OCI-LY1 (cell line): ENCODE results near the gene SLC22A12.

Experiments
- H2AFZ ChIP-seq: fragments of 200-600 bp; sonication (generic), shearing (Covaris generic); 2 replicates; pipeline ENCODE4 v1.6.0; 2014; ENCODE audit warnings: antibody characterized with exemption, mild to moderate bottlenecking, low read length
- H3F3A ChIP-seq: fragments of 200-600 bp; sonication (generic), shearing (Covaris generic); 2 replicates; pipeline ENCODE4 v1.6.0; 2014; ENCODE audit warnings: mild to moderate bottlenecking, antibody characterized with exemption, low read length, moderate library complexity; ENCODE audit not compliant: insufficient read depth
- H3K27ac ChIP-seq: fragments of 200-600 bp; sonication (generic); 2 replicates; pipeline ENCODE4 v1.5.1; 2014; ENCODE audit warnings: low read length, mixed run types, mild to moderate bottlenecking, low read depth; ENCODE audit not compliant: poor library complexity, severe bottlenecking
- H3K27me3 ChIP-seq: fragments of 200-600 bp; sonication (generic); 2 replicates; pipeline ENCODE4 v1.6.0; 2014; ENCODE audit warnings: antibody characterized with exemption, mild to moderate bottlenecking, low read length, moderate library complexity; ENCODE audit not compliant: insufficient read depth
- H3K36me3 ChIP-seq: fragments of 200-600 bp; sonication (generic); 2 replicates; pipeline ENCODE4 v1.6.1; 2014; ENCODE audit warnings: mild to moderate bottlenecking, antibody characterized with exemption, low read length, moderate library complexity, mixed read lengths; ENCODE audit not compliant: insufficient read depth
- H3K4me1 ChIP-seq: fragments of 200-600 bp; sonication (generic); 2 replicates; pipeline ENCODE4 v1.5.1; 2014; ENCODE audit warnings: mild to moderate bottlenecking, low read length, moderate library complexity; ENCODE audit not compliant: insufficient read depth, severe bottlenecking
- H3K4me2 ChIP-seq: fragments of 200-600 bp; sonication (generic), shearing (Covaris generic); 2 replicates; pipeline ENCODE4 v1.6.1; 2014; ENCODE audit warnings: low read length
- H3K4me3 ChIP-seq: fragments of 200-600 bp; sonication (generic); 2 replicates; pipeline ENCODE4 v1.5.1; 2014; ENCODE audit warnings: low read length, low read depth, mild to moderate bottlenecking, mixed read lengths; ENCODE audit not compliant: poor library complexity, severe bottlenecking
- H3K79me2 ChIP-seq: fragments of 200-600 bp; shearing (Covaris generic); 2 replicates; pipeline ENCODE4 v1.6.1; 2016; ENCODE audit warnings: mixed run types, low read length, mixed read lengths; ENCODE audit not compliant: insufficient read depth
- H3K9ac ChIP-seq: fragments of 200-600 bp; sonication (generic), shearing (Covaris generic); 2 replicates; pipeline ENCODE4 v1.6.1; 2014; ENCODE audit warnings: mild to moderate bottlenecking, low read length, mixed read lengths
- H3K9me2 ChIP-seq: fragments of 200-600 bp; sonication (generic), shearing (Covaris generic); 2 replicates; pipeline ENCODE4 v1.6.1; 2014; ENCODE audit warnings: low read depth, mild to moderate bottlenecking, low read length, mixed read lengths
- H3K9me3 ChIP-seq: fragments of 200-600 bp; shearing (Covaris generic); 2 replicates; pipeline ENCODE4 v1.6.1; 2014; ENCODE audit warnings: low read length, mixed read lengths
- H4K20me1 ChIP-seq: fragments of 200-600 bp; sonication (generic), shearing (Covaris generic); 2 replicates; pipeline ENCODE4 v1.6.0; 2016; ENCODE audit warnings: mild to moderate bottlenecking, low read length; ENCODE audit not compliant: insufficient read depth
- CTCF ChIP-seq: fragments of 200-600 bp; sonication (generic), shearing (Covaris generic); IDR thresholded peaks from 2 replicates; pipeline ENCODE4 v1.5.1; 2017; ENCODE audit warnings: mild to moderate bottlenecking, antibody characterized with exemption, low read length, moderate library complexity, mixed read lengths
- EZH2 ChIP-seq: fragments of 200-600 bp; sonication (generic), shearing (Covaris generic); IDR thresholded peaks from 2 replicates; pipeline ENCODE4 v1.8.0; 2017; ENCODE audit warnings: borderline replicate concordance, mixed run types, mild to moderate bottlenecking, antibody characterized with exemption, low read length, moderate library complexity, mixed read lengths

The SLC22A12 gene

GRCh38 chr11:64633555-64634159 lies 42.6 kb downstream of the SLC22A12 start:
- no peak overlapping the region for H3K4me2 ChIP-seq
- H3K4me3 ChIP-seq: no peak overlapping the region
- no peaks in the 10 kb centered on the region for H4K20me1 ChIP-seq
- H3K9me2 ChIP-seq: no peaks in the 10 kb centered on the region
- no peaks in the 10 kb centered on the region for H3F3A ChIP-seq
- no peak for TF ChIP-seq CTCF
- no peak for TF ChIP-seq EZH2
- H3K9me3 ChIP-seq: no peaks in the 10 kb centered on the region
- H3K4me1 ChIP-seq: no peaks in the 10 kb centered on the region
- no peaks in the 10 kb centered on the region for H3K79me2 ChIP-seq
- H2AFZ ChIP-seq: no peak overlapping the region
- no peak overlapping the region for H3K9ac ChIP-seq
- H3K27me3 ChIP-seq: no peaks in the 10 kb centered on the region
- H3K36me3 ChIP-seq: no peaks in the 10 kb centered on the region
- H3K27ac ChIP-seq: no peak overlapping the region

- Histone ChIP-seq H3K4me3 (peak overlapping the region; percentile 16), H3K27me3 (no peaks in the 10 kb centered on the region; the same call in 1 of the 2 replicates), H3K9me2 (no peaks in the 10 kb centered on the region), H3K9me3 (no peaks in the 10 kb centered on the region), H3K79me2 (no peaks in the 10 kb centered on the region), H3K36me3 (no peaks in the 10 kb centered on the region), H3K9ac (no peak overlapping the region), H3K4me2 (no peak overlapping the region; the same call in 1 of the 2 replicates), H3K27ac (no peak overlapping the region), H4K20me1 (no peaks in the 10 kb centered on the region), H3F3A (no peaks in the 10 kb centered on the region), H3K4me1 (no peaks in the 10 kb centered on the region), H2AFZ (no peak overlapping the region)
- TF ChIP-seq CTCF (no peak), EZH2 (no peak)
These were observed 46.5 kb downstream of the SLC22A12 start for GRCh38 chr11:64637334-64638017.

GRCh38 chr11:64638018-64638665 lies 47.1 kb downstream of the SLC22A12 start:
- no peaks in the 10 kb centered on the region; the same call in 1 of the 2 replicates for H3K27me3 ChIP-seq
- TF ChIP-seq CTCF (no peak), EZH2 (no peak)
- H3K4me3 ChIP-seq: peak overlapping the region; percentile 16
- peak overlapping the region; percentile 12; the same call in 1 of the 2 replicates for H3K4me2 ChIP-seq
- no peaks in the 10 kb centered on the region for H4K20me1 ChIP-seq
- no peaks in the 10 kb centered on the region for H3F3A ChIP-seq
- H3K9ac ChIP-seq: no peak overlapping the region
- no peaks in the 10 kb centered on the region for H3K79me2 ChIP-seq
- H3K9me3 ChIP-seq: no peaks in the 10 kb centered on the region
- no peak overlapping the region for H2AFZ ChIP-seq
- H3K4me1 ChIP-seq: no peaks in the 10 kb centered on the region
- H3K36me3 ChIP-seq: no peaks in the 10 kb centered on the region
- no peak overlapping the region for H3K27ac ChIP-seq
- no peaks in the 10 kb centered on the region for H3K9me2 ChIP-seq
